Stimulated activated CD4-positive, alpha-beta T cell treated with anti-CD3 and anti-CD28 coated beads, Interleukin-1b, Interleukin-23, amount 100 ng/mL, for 48 hours (primary cell): ENCODE data around the gene BMP6.
"Not testable (repeated sequence)": the region's sequence is repeated elsewhere in the genome, so short reads cannot be mapped to it uniquely, and the experiment has no call there.

Experiments used
- DNase-seq: peaks from one replicate; pipeline ENCODE4 v3.0.0-alpha.2; 2020

Gene BMP6

GRCh38 chr6:7797386-7797785 is 71.5 kb downstream of the BMP6 start:
- DNase-seq: no peak

DNA sequence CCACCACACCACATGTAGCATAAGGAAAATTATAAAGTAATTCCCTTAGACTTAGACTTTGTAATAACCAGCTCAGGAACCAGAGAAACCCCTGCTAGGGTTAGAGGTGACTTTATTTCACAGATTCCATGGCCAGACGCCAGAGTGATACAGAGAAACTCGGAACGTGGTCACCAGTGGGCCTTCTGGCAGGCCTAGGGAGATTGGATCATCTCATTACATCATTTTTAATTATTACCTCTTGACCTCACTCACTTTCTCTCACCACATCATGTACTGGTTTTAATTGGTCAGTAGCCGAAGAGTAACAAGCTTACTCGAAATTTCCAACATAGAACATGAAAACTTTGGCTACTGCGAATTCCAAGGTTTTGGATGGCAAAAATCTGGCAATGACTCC is 72.9 kb downstream of the BMP6 start:
- DNase-seq: no peak

GRCh38 chr6:7802662-7803061 is 76.8 kb downstream of the BMP6 start:
- DNase-seq: no peak

DNA sequence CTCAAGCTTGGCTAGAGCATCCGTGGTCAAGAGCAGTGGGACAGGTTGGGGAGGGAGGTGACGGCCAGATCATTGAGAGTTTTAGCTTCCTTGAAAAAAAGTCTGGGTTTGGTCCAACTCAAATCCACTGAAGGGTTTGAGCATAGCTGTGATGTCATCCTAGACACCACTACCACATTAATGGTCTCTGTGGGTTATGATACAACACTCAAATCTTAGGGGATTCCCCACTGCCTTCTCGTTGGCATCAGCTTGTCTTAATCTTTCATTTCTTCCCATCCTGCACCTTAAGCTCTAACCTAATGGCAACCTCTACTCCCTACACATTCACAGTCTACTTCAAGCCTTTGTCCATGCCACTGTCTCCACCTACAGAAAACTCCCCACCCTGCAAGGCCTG is 77.3 kb downstream of the BMP6 start:
- no peak for DNase-seq

- DNase-seq: no peak
These were observed 79.4 kb downstream of the BMP6 start for GRCh38 chr6:7805078-7805849.

DNA sequence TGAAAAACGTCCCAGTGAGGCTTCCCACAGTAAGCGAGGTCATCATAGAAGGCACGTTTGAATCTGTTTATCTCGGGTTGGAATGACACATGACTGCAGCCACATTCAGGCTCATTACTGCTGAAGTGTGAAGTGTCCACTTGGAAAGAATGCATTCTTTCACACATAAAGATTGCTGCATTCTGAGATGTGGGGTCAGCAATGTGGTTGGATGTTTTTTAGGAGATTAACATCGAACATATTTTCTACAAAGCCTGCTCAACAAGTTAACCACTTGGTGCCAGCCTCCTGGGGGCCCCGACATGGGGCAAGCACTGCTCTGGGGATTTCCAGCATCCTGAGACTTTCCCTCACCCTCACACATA is 79.9 kb downstream of the BMP6 start:
- DNase-seq: no peak

DNA sequence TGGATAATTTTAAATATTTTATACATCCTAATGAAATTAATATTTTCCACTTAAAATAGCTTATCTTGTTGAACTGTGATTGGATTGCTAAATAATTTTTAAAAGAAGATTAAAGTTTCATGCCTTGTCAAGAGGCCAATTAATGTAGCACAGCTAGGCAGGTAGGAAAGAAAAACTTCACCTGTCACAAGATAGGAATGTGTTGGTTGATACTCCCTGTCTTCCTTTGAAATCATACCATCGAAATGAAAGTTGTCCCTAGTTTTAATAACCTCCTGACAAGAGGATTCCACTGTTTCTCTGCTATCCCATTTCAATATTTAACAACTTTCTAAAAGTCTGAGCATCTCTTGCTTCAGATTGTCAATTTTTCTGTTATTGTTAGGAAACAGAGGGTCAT is 80.8 kb downstream of the BMP6 start:
- no peak for DNase-seq

DNA sequence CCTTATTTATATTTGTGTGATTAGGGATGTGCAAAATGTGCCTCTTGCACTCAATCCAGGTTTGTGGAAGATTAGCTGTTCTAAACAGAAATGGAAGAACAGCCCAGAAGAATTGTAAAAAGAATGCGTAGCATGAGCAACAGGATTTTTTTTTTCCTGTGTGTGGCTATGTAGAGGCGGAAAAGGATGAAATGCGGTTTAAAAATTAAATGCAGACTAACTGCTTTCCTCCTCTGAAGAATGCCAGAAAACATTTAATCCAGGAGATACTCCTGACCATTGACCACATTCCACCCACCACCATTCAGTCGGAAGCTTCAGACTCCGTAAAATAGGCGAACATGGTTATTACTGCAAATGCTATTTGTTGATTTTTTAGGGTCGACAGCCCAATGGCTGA is 83.4 kb downstream of the BMP6 start:
- no peak for DNase-seq

GRCh38 chr6:7811441-7811840 is 85.5 kb downstream of the BMP6 start:
- DNase-seq: no peak

GRCh38 chr6:7812623-7813022 is 86.7 kb downstream of the BMP6 start:
- DNase-seq: no peak

GRCh38 chr6:7813193-7813592 is 87.3 kb downstream of the BMP6 start:
- no peak for DNase-seq

GRCh38 chr6:7813704-7814103 is 87.8 kb downstream of the BMP6 start:
- DNase-seq: no peak

GRCh38 chr6:7815716-7816115 is 89.8 kb downstream of the BMP6 start:
- no peak for DNase-seq

GRCh38 chr6:7817184-7817583 is 91.3 kb downstream of the BMP6 start:
- DNase-seq: not testable (repeated sequence)

DNA sequence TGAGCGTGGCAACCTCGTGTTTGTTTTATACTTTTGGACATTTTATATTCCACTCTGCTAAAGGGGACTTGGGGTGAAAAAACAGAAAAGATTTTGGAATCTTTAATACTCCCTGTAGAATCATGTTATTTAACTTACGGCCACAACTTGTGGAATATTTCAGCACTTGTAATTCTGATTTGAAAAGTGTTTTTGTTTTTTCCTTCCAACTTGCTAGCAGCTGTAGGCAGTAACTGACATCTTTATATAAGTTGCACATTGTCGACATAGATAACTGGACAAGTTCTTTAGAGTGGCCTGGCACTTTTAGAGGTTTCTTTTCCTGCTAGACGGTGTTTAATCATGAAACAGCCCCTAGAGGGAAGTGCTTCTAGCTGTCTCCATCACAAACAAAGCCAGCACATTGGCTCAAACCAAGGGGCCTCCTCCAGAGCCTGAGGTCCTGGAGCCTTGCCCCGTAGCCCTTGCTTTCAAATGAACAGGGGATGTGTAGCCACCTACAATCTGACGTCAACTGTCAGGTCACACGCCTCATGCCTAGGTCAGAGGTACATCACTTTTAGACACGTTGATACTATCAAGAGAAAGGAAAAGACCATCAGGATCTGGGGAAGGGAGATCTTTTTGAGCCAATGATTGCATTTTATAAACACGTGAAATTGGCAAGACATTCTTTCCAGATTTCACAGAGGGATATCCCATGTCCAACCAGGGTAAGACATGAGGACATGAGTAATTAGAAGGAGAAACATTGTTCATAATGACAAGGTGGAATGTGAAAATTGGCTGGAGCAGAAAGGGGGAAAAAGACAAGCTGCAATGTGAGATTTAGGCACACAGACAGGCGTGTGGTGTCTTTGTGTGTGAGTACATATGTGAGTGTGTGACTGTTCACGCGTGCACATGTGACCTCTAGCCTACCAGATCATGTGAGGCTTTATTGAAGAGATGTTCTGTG is 92.6 kb downstream of the BMP6 start:
- DNase-seq: no peak

- no peak for DNase-seq
These were observed 93.6 kb downstream of the BMP6 start for GRCh38 chr6:7819431-7820015.

DNA sequence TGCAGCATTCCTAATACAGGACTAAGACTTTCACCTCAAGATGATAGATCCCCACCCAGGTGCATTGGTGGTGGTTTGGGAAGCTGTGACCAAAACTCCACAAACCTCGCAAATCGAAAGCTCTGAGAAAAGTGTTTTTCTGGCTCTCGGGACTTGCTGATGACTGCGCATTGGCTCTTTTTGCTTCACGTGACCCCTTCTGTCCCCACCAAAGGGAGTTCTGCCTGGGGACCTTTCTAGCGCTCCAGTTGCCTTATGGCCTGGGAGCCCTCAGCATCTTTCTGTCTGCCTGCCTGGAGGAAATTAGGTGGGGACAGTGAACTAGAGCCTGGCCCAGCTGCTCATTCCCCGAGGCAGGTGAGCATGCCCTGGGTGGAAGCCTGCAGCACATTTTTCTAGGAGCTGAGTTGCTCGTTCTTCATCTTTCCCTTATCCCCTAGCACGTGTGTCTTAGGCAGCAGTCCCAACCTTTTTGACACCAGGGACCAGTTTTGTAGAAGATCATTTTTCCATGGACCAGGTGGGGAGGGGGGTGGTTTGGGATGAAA is 94.5 kb downstream of the BMP6 start:
- DNase-seq: no peak

- DNase-seq: no peak
These were observed 95.5 kb downstream of the BMP6 start for GRCh38 chr6:7821426-7821825.

DNA sequence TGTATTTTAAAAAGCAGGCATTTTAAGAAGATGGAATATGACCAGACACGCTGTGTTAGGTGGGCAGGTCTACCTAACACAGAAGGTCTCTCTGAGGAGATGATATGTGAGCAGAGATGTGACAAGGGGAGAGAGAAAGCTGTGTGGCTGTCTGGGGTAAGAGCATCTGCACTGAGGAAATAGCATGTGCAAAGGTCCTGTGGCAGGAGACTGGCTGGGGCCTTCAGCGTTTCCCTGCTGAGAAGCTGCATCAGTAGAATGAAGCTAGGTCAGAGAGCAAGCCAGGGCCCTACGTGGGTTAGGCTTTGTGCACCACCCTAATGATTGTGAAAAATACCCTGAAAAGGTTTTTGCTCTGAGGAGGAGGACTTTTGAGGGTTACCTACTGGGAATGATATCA is 97.7 kb downstream of the BMP6 start:
- no peak for DNase-seq

DNA sequence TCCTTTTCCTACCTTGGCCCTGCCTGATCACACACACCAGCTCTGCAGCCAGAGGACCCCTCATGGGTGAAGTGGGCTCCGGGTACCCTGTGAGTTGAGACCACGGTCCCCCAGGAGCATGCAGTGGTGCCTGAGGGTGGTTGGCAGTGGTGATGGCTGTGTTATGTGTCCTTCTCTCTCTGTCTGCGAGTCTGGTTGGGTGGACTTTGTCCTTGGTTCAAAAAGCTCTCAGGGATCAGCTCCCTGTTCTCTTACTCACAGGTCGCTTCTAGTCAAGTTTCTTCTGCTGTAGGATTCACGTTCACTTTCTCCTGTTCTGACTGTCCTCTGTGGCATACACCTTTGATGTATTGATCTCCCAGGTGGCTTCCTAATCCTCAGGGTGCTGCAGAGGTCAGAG is 100.1 kb downstream of the BMP6 start:
- DNase-seq: no peak

- DNase-seq: no peak
These were observed 101.2 kb downstream of the BMP6 start for GRCh38 chr6:7827142-7827541.

- no peak for DNase-seq
These were observed 102.2 kb downstream of the BMP6 start for GRCh38 chr6:7828124-7828523.

DNA sequence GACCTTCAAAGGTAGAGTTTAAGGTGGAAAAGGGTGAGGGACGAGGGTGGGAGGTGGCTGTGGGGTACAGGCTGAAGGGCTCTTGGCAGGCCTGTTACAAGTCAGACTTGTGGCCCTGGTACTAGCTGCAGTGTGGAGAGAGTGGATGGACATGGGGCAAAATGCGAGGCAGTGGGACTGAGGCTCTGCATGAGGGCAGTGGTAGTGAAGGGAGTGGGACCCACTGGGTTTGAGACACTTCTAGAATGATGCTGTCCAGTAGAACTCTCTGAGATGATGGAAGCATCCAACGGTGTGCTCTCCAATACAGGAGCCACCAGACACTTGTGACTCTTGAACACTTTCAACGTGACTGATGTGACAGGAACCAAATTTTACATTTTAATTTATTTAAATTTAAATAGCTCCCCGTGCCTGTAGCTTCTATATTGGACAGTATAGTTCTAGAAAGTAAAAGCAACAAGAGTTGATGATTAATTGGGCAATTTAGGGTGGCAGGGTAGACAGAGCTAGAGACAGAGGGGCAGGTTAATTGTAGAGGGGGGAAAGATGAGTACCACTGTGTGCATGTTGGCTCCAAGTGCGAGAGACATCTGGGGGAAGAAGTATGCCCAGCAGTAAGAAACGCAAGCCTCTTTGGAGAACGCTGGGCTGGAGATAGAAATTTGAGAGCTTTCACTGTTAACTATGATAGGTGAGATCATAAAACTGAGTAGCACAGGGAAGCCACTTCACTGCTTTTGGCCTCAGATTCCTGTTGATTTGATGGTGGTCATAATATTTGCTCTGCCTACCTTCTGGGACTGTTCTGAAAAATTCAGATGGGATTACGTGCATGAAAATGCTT is 107.2 kb downstream of the BMP6 start:
- no peak for DNase-seq
